GM10248 (cell line): Measurements from ENCODE around the gene CAVIN1.

Experiments
- CTCF ChIA-PET: fragments of 300-600 bp; sonication (Branson Sonifier 250); formaldehyde crosslinking; extraction: SDS; loops from one replicate; lab custom pipeline; 2021; ENCODE audit warnings: antibody characterized with exemption; lab: Yijun Ruan, JAX
- POLR2A ChIA-PET: fragments of 350-650 bp; sonication (Branson Sonifier 250); formaldehyde crosslinking; extraction: SDS; loops from one replicate; lab custom pipeline; 2020; ENCODE audit warnings: antibody characterized with exemption; lab: Yijun Ruan, JAX
- DNase-seq: peaks from one replicate; pipeline ENCODE4 v3.0.0; 2012; ENCODE audit errors: extremely low spot score
- TF ChIP-seq, protein P1 (sequence below): IDR thresholded peaks from 2 replicates; pipeline ENCODE4 v1.5.1; 2012; ENCODE audit warnings: mild to moderate bottlenecking, low read depth; ENCODE audit errors: extremely low read depth, missing control alignments, control extremely low read depth

The CAVIN1 gene

DNA sequence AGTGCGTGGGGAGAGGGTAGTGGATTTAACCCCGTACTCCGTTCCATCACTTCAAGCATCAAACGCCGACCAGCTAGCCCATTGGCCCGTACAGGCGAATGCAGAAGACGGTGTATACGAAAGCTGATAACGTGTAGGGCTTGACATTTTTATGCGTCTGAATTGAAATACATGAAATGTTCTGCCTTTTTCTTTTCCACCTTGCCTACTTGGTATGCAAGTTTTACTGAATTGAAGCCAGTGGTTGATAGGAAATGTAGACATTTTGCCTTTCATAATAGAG is 34.0 kb downstream of the CAVIN1 start:
- ChIA-PET POLR2A (interaction anchor here (0.6 to 1.7 kb wide), 11 partner anchors 10 to 148 kb away, joined by 3 to 7 read pairs (median 4); no protein-coding TSS in a partner anchor), CTCF (interaction anchor here (1.2 to 30.0 kb wide), 9 partner anchors 10 to 204 kb away, joined by 3 to 890 read pairs (median 9); partner anchors contain the start of gene HCRT)
- DNase-seq = no peak
- TF ChIP-seq, protein P1, sequence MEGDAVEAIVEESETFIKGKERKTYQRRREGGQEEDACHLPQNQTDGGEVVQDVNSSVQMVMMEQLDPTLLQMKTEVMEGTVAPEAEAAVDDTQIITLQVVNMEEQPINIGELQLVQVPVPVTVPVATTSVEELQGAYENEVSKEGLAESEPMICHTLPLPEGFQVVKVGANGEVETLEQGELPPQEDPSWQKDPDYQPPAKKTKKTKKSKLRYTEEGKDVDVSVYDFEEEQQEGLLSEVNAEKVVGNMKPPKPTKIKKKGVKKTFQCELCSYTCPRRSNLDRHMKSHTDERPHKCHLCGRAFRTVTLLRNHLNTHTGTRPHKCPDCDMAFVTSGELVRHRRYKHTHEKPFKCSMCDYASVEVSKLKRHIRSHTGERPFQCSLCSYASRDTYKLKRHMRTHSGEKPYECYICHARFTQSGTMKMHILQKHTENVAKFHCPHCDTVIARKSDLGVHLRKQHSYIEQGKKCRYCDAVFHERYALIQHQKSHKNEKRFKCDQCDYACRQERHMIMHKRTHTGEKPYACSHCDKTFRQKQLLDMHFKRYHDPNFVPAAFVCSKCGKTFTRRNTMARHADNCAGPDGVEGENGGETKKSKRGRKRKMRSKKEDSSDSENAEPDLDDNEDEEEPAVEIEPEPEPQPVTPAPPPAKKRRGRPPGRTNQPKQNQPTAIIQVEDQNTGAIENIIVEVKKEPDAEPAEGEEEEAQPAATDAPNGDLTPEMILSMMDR = no peak

DNA sequence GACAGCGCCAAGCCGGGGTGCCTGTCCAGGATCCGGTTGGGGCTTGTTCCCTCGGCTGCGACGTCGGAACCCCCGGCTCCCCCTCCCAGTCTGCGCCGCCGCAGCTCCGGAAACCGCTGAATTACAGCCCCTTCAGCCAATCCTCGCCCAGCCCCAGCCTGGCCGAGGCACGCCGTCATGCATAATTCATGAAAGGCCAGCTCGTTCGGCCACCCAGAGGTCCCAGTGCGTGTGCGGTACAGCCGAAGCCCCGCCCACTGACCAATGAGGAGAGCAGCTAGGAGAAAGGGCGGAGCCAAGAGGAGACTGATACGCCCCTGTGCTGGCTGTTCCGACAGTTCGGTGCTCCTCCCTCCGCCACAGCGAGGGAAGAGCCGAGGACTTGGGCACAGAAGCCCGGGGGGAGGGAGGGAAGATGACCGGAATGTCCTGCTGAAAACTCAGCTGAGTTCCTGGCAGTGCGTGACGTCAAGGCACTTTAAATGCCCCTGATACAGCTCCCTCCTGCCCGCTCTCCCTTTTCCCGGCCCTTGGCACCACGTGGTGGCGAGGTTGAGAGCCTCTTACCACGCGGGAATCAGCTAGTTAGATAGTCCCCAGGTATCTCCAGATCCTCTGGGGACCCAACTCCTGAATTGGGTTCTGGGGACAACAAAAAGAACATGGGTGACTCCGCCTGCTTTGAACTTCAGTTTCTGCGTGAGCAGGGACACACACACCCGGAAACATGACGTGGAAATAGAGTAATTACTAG is 34.5 kb downstream of the CAVIN1 start, which contains the start of gene STAT3:
TSS of gene STAT3 (minus strand) at position 62 of the 754 bp plus-strand sequence. CDS start 39,926 bp downstream, outside the sequence.
- POLR2A ChIA-PET = interaction anchor here (0.5 to 1.7 kb wide), 19 partner anchors 9 to 979 kb away, joined by 3 to 10 read pairs (median 4); no protein-coding TSS in a partner anchor
- CTCF ChIA-PET = interaction anchor here (0.7 to 30.0 kb wide), 10 partner anchors 10 to 204 kb away, joined by 3 to 890 read pairs (median 6); partner anchors contain the start of gene HCRT
- TF ChIP-seq, protein P1 = no peak
- peak; percentile 98 for DNase-seq

DNA sequence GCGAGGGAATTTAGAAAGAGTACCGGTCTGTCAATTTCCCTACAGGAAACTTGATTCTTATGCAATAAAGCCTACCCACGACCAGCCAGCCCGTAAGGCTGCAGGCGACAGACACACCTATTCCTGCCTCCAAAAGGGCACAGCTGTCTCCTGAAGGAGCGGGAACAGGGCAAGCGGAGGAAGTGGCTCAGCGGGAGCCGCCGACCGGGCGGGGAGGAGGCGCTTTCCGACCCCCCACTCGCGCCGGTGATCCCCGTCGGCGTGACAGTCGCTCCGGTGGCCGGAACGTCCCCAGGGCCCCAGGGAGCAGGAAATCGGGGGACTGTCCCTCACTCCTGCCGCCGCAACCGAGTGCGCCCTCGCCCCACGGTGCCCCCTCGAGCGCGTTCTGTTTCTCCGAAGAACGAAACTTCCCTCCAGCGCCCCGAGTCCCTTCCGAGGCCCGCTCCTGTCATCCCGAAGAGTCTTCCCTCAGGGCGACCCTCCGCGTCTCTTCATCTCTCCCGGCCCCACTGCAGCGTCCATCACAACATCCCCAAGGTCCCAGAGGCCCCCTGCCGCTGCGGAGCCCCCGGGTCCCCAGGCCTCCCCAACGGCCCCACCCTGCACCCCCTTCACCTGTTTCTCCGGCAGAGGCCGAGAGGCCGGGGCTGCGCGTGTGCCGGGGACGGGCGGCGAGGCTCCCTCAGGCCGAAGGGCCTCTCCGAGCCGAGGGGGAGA is 35.2 kb downstream of the CAVIN1 start:
- POLR2A ChIA-PET = interaction anchor here (0.5 to 1.7 kb wide), 15 partner anchors 9 to 980 kb away, joined by 3 to 10 read pairs (median 4); no protein-coding TSS in a partner anchor

DNA sequence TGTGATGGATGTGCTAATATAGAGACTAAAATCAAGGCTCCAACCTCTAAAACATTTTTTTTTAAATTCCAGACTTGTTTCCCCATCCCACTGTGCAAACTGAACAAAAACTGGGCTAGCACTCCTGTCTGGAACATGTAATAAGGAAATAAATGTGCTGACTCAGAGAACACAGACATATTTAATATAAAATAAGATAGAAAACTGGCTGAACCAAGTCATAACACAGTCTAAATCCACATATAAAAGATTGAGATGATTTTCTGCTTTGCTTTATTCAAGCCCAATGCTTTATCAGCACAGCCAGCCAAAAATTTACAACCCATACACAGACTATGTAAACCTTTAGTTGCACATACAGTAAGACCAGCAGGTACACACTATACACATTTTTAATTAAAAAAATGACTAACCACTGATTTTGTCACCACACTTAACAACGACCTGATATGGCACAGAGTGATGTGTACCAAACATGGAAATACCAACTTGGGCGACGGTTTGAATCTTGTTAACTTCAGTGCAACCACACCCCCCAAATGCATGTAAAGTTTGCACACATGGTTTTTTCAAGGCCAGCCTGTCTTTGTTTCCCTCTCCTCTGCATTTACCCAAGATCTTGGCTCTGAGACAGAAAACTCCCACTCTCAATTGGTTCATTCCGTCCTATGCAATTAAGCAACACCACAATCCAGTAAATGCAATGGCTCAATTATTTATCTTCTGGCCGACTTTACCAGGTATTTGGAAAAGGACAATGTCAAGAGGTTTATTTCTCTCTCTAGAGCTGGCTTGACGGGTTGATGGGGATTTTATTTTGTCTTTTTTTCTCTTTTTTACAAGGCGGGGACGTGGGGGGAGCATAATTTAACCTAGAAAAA is 36.0 kb downstream of the CAVIN1 start:
- CTCF ChIA-PET = interaction anchor here (2.0 to 30.0 kb wide), 2 partner anchors 19 to 64 kb away, joined by 16 to 890 read pairs; no protein-coding TSS in a partner anchor
- no peak for DNase-seq
- TF ChIP-seq, protein P1 = no peak
- POLR2A ChIA-PET = interaction anchor here (1.4 kb wide), 1 partner anchor 974 kb away, joined by 3 read pairs; no protein-coding TSS in a partner anchor

More for the DNA sequence above, 35.2 kb downstream of the CAVIN1 start:
- DNase-seq = no peak
- CTCF ChIA-PET = interaction anchor here (0.7 to 30.0 kb wide), 9 partner anchors 9 to 203 kb away, joined by 3 to 890 read pairs (median 4); partner anchors contain the start of gene HCRT
- TF ChIP-seq, protein P1 = no peak

DNA sequence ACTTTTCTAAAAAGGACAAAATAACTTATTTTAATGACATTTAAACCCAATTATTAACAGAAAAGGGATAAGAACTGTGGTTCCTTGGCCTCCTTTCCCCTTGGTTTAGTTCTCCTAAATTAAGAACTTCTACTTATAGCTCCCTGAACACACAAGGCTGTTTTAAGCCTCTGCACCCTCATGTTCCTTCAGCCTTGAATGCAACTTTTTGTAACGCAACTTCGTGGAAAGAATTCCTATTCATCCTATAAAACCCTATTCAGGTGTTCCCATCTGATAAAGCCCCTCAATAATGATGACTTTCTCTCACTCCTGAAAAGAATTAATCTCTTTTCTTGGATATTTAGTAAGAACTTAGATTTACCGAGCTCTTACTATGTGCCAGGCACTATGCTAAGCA is 41.2 kb downstream of the CAVIN1 start:
- ChIA-PET CTCF (interaction anchor here (1.7 kb wide), 1 partner anchor 21 kb away, joined by 3 read pairs; no protein-coding TSS in a partner anchor), POLR2A (no interaction called here)
- TF ChIP-seq, protein P1 = no peak
- no peak for DNase-seq
